ENCODE results near the gene NUPR1.
A peak's percentile ranks its signal among the peaks of the same experiment; 100 is the strongest.
"Not testable (repeated sequence)": the region's sequence is repeated elsewhere in the genome, so short reads cannot be mapped to it uniquely, and the experiment has no call there.

Gene NUPR1

GRCh38 chr16:28554634-28555423 lies 16.1 kb upstream of the NUPR1 start:
- no peak for DNase-seq

GRCh38 chr16:28553776-28554633 lies 15.2 kb upstream of the NUPR1 start, which contains the start of gene SGF29:
TSS of gene SGF29 (plus strand) at chr16:28553920. CDS start at chr16:28581070, 27,150 bp downstream.
- DNase-seq: peak; percentile 83 to 93

GRCh38 chr16:28549301-28549899 lies 10.6 kb upstream of the NUPR1 start:
- DNase-seq: peak in 1 of 2 experiments; percentile 18

GRCh38 chr16:28548306-28548802 lies 9.6 kb upstream of the NUPR1 start:
- DNase-seq: no peak

GRCh38 chr16:28546626-28547025 lies 7.9 kb upstream of the NUPR1 start:
- DNase-seq: no peak

GRCh38 chr16:28545964-28546363 lies 7.2 kb upstream of the NUPR1 start:
- not testable (repeated sequence) for DNase-seq

GRCh38 chr16:28544998-28545397 lies 6.2 kb upstream of the NUPR1 start:
- no peak for DNase-seq

- DNase-seq: no peak
Measured at GRCh38 chr16:28543072-28543471, 4.3 kb upstream of the NUPR1 start.

- no peak for DNase-seq
Measured at GRCh38 chr16:28542646-28543045, 3.9 kb upstream of the NUPR1 start.

GRCh38 chr16:28540346-28540745 lies 1.6 kb upstream of the NUPR1 start:
- no peak for DNase-seq

GRCh38 chr16:28537964-28538732 lies 626 bp downstream of the NUPR1 start:
- DNase-seq: no peak

GRCh38 chr16:28537076-28537475 lies 1.7 kb downstream of the NUPR1 start:
- DNase-seq: no peak

GRCh38 chr16:28534542-28535373 lies 4.0 kb downstream of the NUPR1 start:
- no peak for DNase-seq

- DNase-seq: no peak
Measured at GRCh38 chr16:28532940-28533647, 5.7 kb downstream of the NUPR1 start.

- DNase-seq: no peak
Measured at GRCh38 chr16:28531777-28532744, 6.7 kb downstream of the NUPR1 start.

- no peak for DNase-seq
Measured at GRCh38 chr16:28529124-28529523, 9.7 kb downstream of the NUPR1 start.

GRCh38 chr16:28528463-28528867 lies 10.3 kb downstream of the NUPR1 start:
- no peak for DNase-seq

GRCh38 chr16:28527985-28528384 lies 10.8 kb downstream of the NUPR1 start:
- DNase-seq: no peak

- DNase-seq: not testable (repeated sequence)
Measured at GRCh38 chr16:28527100-28527785, 11.5 kb downstream of the NUPR1 start.
